ENCODE data around the gene ANKRD44.

The ANKRD44 gene

GRCh38 chr2:197286805-197287595 is 23.6 kb downstream of the ANKRD44 start:
- DNase-seq: peak; percentile 68 to 82

- no peak for DNase-seq
Measured at GRCh38 chr2:197285361-197285760, 25.2 kb downstream of the ANKRD44 start.

- no peak for DNase-seq
Measured at GRCh38 chr2:197284956-197285355, 25.6 kb downstream of the ANKRD44 start.

- DNase-seq: no peak
Measured at GRCh38 chr2:197281421-197281820, 29.2 kb downstream of the ANKRD44 start.

GRCh38 chr2:197280015-197280702 is 30.4 kb downstream of the ANKRD44 start:
- no peak for DNase-seq

GRCh38 chr2:197278799-197279763 is 31.5 kb downstream of the ANKRD44 start:
- no peak for DNase-seq

GRCh38 chr2:197277794-197278193 is 32.8 kb downstream of the ANKRD44 start:
- no peak for DNase-seq

GRCh38 chr2:197276156-197276555 is 34.4 kb downstream of the ANKRD44 start:
- DNase-seq: no peak

- DNase-seq: no peak
Measured at GRCh38 chr2:197274937-197275336, 35.6 kb downstream of the ANKRD44 start.

GRCh38 chr2:197274349-197274748 is 36.2 kb downstream of the ANKRD44 start:
- no peak for DNase-seq

GRCh38 chr2:197273485-197273884 is 37.1 kb downstream of the ANKRD44 start:
- no peak for DNase-seq

- no peak for DNase-seq
Measured at GRCh38 chr2:197270601-197271000, 40.0 kb downstream of the ANKRD44 start.

GRCh38 chr2:197269815-197270214 is 40.8 kb downstream of the ANKRD44 start:
- DNase-seq: no peak

GRCh38 chr2:197268786-197269584 is 41.6 kb downstream of the ANKRD44 start:
- DNase-seq: peak; percentile 33 to 44

- DNase-seq: peak in 1 of 2 donors; percentile 72
Measured at GRCh38 chr2:197266477-197266876, 44.1 kb downstream of the ANKRD44 start.

- peak; percentile 47 to 53 for DNase-seq
Measured at GRCh38 chr2:197265924-197266323, 44.7 kb downstream of the ANKRD44 start.

- DNase-seq: no peak
Measured at GRCh38 chr2:197265036-197265435, 45.5 kb downstream of the ANKRD44 start.

GRCh38 chr2:197264332-197264731 is 46.2 kb downstream of the ANKRD44 start:
- no peak for DNase-seq

- DNase-seq: no peak
Measured at GRCh38 chr2:197263077-197263476, 47.5 kb downstream of the ANKRD44 start.

- no peak for DNase-seq
Measured at GRCh38 chr2:197261808-197262226, 48.8 kb downstream of the ANKRD44 start.

- DNase-seq: no peak
Measured at GRCh38 chr2:197259470-197259999, 51.0 kb downstream of the ANKRD44 start.

GRCh38 chr2:197258580-197258979 is 52.0 kb downstream of the ANKRD44 start:
- peak in 1 of 2 donors; percentile 76 for DNase-seq
